SK-N-SH treated with all-trans-retinoic acid at 6 μM for 48 hours (cell line): ENCODE data around the gene AMFR.

ENCODE experiments used
- ATAC-seq: fragments of 200-7000 bp; cut with Tn5 transposase; 3 replicates; pipeline ENCODE4 v1.9.1; 2020; ENCODE audit warnings: mild to moderate bottlenecking, moderate library complexity
- BACH2 ChIP-seq: fragments of 250-450 bp; sonication (Bioruptor Pico); IDR thresholded peaks from 2 replicates; pipeline ENCODE4 v1.9.0; 2021; ENCODE audit warnings: mild to moderate bottlenecking, borderline replicate concordance
- CSRNP3 ChIP-seq: fragments of 250-450 bp; sonication (Bioruptor Pico); IDR thresholded peaks from 2 replicates; pipeline ENCODE4 v1.5.1; 2021; ENCODE audit warnings: mild to moderate bottlenecking, moderate library complexity
- ESRRG ChIP-seq: fragments of 250-450 bp; sonication (Bioruptor Pico); IDR thresholded peaks from 2 replicates; pipeline ENCODE4 v1.6.1; 2021; ENCODE audit warnings: mild to moderate bottlenecking
- GLIS3 ChIP-seq: fragments of 250-450 bp; sonication (Bioruptor Pico); IDR thresholded peaks from 2 replicates; pipeline ENCODE4 v1.5.0; 2020; ENCODE audit warnings: mild to moderate bottlenecking, moderate library complexity
- POU6F1 ChIP-seq: fragments of 250-450 bp; sonication (Bioruptor Pico); IDR thresholded peaks from 2 replicates; pipeline ENCODE4 v1.8.0; 2021; ENCODE audit warnings: low read depth, mild to moderate bottlenecking, moderate library complexity, borderline replicate concordance
- PPARA ChIP-seq: fragments of 250-450 bp; sonication (Bioruptor Pico); IDR thresholded peaks from 2 replicates; pipeline ENCODE4 v1.5.0; 2020; ENCODE audit warnings: mild to moderate bottlenecking, borderline replicate concordance
- RARB ChIP-seq: fragments of 250-450 bp; sonication (Bioruptor Pico); IDR thresholded peaks from 2 replicates; pipeline ENCODE4 v1.8.0; 2021; ENCODE audit warnings: mild to moderate bottlenecking, moderate library complexity
- SNAI2 ChIP-seq: fragments of 250-450 bp; sonication (Bioruptor Pico); IDR thresholded peaks from 2 replicates; pipeline ENCODE4 v1.5.0; 2020; ENCODE audit warnings: mild to moderate bottlenecking, moderate library complexity
- TOX ChIP-seq: fragments of 250-450 bp; sonication (Bioruptor Pico); IDR thresholded peaks from 2 replicates; pipeline ENCODE4 v1.8.0; 2021; ENCODE audit warnings: mild to moderate bottlenecking, moderate library complexity, borderline replicate concordance
- ZFP3 ChIP-seq: fragments of 250-450 bp; sonication (Bioruptor Pico); IDR thresholded peaks from 2 replicates; pipeline ENCODE4 v1.5.0; 2020; ENCODE audit warnings: mild to moderate bottlenecking, moderate library complexity
- ZFP30 ChIP-seq: fragments of 450-650 bp; formaldehyde crosslinking; IDR thresholded peaks from 2 replicates; pipeline ENCODE4 v1.5.0; 2022; ENCODE audit warnings: mild to moderate bottlenecking, moderate library complexity
- ZNF565 ChIP-seq: fragments of 450-650 bp; formaldehyde crosslinking; conservative IDR thresholded peaks from 2 replicates; pipeline ENCODE4 v1.5.0; 2020; ENCODE audit warnings: low read depth, mild to moderate bottlenecking, moderate library complexity
- ZNF70 ChIP-seq: fragments of 450-650 bp; formaldehyde crosslinking; IDR thresholded peaks from 2 replicates; pipeline ENCODE4 v1.5.0; 2020; ENCODE audit warnings: mild to moderate bottlenecking, moderate library complexity
- ZNF8 ChIP-seq: fragments of 450-650 bp; formaldehyde crosslinking; IDR thresholded peaks from 2 replicates; pipeline ENCODE4 v1.5.0; 2020; ENCODE audit warnings: mild to moderate bottlenecking, moderate library complexity
- TF ChIP-seq, protein P1 (sequence below): fragments of 250-450 bp; sonication (Bioruptor Pico); IDR thresholded peaks from 2 replicates; pipeline ENCODE4 v1.5.0; 2020; ENCODE audit warnings: mild to moderate bottlenecking, moderate library complexity
- TF ChIP-seq, protein P2 (sequence below): fragments of 250-450 bp; sonication (Bioruptor Pico); IDR thresholded peaks from 2 replicates; pipeline ENCODE4 v1.8.0; 2020; ENCODE audit warnings: mild to moderate bottlenecking, moderate library complexity, borderline replicate concordance

Gene AMFR

DNA sequence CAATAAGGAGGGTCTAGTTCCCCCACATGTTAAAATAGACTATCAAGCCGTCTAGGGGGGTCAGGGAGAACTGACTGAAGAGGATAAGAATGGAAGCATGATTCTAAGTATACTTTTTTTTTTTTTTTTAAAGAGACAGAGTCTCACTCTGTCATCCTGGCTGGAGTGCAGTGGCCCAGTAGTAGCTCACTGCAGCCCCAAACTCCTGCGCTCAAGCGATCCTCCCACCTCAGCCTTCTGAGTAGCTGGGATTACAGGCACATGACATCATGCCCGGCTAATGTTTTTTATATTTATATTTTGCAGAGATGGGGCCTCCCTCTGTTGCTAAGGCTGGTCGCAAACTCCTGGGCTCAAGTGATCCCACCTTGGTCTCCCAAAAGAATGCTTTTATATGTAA is 14.2 kb downstream of the AMFR start:
- no peak for TF ChIP-seq ZFP30 (CRISPR knock-in tag)
- no peak for TF ChIP-seq ESRRG (CRISPR knock-in tag)
- no peak for TF ChIP-seq PPARA (CRISPR knock-in tag)
- TF ChIP-seq ZNF70 (CRISPR knock-in tag), result no peak
- no peak for ATAC-seq

- ATAC-seq, result no peak
- TF ChIP-seq ZNF8 (CRISPR knock-in tag) (no peak), SNAI2 (CRISPR knock-in tag) (no peak), RARB (CRISPR knock-in tag) (no peak), ESRRG (CRISPR knock-in tag) (no peak), ZNF565 (CRISPR knock-in tag) (no peak), GLIS3 (CRISPR knock-in tag) (no peak), ZFP3 (CRISPR knock-in tag) (no peak), BACH2 (CRISPR knock-in tag) (no peak), ZNF70 (CRISPR knock-in tag) (no peak), CSRNP3 (CRISPR knock-in tag) (no peak), POU6F1 (no peak)
- TF ChIP-seq, protein P1, sequence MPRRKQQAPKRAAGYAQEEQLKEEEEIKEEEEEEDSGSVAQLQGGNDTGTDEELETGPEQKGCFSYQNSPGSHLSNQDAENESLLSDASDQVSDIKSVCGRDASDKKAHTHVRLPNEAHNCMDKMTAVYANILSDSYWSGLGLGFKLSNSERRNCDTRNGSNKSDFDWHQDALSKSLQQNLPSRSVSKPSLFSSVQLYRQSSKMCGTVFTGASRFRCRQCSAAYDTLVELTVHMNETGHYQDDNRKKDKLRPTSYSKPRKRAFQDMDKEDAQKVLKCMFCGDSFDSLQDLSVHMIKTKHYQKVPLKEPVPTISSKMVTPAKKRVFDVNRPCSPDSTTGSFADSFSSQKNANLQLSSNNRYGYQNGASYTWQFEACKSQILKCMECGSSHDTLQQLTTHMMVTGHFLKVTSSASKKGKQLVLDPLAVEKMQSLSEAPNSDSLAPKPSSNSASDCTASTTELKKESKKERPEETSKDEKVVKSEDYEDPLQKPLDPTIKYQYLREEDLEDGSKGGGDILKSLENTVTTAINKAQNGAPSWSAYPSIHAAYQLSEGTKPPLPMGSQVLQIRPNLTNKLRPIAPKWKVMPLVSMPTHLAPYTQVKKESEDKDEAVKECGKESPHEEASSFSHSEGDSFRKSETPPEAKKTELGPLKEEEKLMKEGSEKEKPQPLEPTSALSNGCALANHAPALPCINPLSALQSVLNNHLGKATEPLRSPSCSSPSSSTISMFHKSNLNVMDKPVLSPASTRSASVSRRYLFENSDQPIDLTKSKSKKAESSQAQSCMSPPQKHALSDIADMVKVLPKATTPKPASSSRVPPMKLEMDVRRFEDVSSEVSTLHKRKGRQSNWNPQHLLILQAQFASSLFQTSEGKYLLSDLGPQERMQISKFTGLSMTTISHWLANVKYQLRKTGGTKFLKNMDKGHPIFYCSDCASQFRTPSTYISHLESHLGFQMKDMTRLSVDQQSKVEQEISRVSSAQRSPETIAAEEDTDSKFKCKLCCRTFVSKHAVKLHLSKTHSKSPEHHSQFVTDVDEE, result no peak
- TF ChIP-seq, all 23 proteins: peak for 0
Measured at GRCh38 chr16:56409195-56409594, 16.1 kb downstream of the AMFR start.

GRCh38 chr16:56408379-56409098 is 16.8 kb downstream of the AMFR start:
- ATAC-seq, result no peak
- TF ChIP-seq ESRRG (CRISPR knock-in tag) (no peak), ZNF565 (CRISPR knock-in tag) (no peak), PPARA (CRISPR knock-in tag) (no peak), GLIS3 (CRISPR knock-in tag) (no peak), TOX (CRISPR knock-in tag) (no peak), ZFP30 (CRISPR knock-in tag) (no peak), BACH2 (CRISPR knock-in tag) (no peak), ZNF70 (CRISPR knock-in tag) (no peak)
- TF ChIP-seq, protein P2, sequence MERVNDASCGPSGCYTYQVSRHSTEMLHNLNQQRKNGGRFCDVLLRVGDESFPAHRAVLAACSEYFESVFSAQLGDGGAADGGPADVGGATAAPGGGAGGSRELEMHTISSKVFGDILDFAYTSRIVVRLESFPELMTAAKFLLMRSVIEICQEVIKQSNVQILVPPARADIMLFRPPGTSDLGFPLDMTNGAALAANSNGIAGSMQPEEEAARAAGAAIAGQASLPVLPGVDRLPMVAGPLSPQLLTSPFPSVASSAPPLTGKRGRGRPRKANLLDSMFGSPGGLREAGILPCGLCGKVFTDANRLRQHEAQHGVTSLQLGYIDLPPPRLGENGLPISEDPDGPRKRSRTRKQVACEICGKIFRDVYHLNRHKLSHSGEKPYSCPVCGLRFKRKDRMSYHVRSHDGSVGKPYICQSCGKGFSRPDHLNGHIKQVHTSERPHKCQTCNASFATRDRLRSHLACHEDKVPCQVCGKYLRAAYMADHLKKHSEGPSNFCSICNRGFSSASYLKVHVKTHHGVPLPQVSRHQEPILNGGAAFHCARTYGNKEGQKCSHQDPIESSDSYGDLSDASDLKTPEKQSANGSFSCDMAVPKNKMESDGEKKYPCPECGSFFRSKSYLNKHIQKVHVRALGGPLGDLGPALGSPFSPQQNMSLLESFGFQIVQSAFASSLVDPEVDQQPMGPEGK (CRISPR knock-in tag), result no peak
- TF ChIP-seq, all 23 proteins: peak for 0

DNA sequence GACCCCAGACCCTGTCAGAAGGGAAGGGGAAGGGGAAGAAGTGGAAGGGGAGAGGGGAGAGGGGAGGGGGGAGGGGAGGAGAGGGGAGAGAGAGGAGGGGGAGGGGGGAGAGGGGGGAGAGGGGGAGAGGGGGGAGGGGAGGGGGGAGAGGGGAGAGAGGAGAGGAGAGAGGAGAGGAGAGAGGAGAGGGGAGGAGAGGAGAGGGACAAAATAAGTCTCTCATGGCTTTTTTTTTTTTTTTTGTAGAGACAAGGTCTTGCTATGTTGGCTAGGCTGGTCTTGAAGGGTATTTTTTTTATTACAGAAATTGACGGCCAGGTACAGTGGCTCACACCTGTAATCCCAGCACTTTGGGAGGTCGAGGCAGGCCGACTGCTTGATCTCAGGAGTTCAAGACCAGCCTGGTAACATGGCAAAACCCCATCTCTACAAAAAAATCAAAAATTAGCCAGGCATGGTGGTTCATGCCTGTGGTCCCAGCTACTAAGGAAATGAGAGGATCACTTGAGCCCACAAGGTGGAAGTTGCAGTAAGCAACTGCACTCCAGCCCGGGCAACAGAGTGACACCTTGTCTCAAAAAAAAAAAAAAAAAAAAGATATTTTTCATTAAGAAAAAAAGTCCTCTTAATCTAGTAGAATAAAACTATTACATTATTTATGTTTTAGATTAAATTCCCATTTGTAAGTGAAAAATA is 19.2 kb downstream of the AMFR start:
- no peak for ATAC-seq
- TF ChIP-seq SNAI2 (CRISPR knock-in tag) (no peak), ESRRG (CRISPR knock-in tag) (no peak), RARB (CRISPR knock-in tag) (no peak)
- TF ChIP-seq, protein P1, result no peak
